Lower lobe of right lung (tissue), 2 donors: Measurements from ENCODE around the gene RPUSD1. TPM values are rescaled to one million over a fixed set of nuclear protein-coding genes. Genes with fewer than 3 reads are reported as not detected.

Experiments used
- ATAC-seq, 2 donors: fragments of 200-7000 bp; cut with Tn5 transposase; one replicate each; pipeline ENCODE4 v1.9.1; 2020 to 2022; ENCODE audit warnings: mild to moderate bottlenecking in 2 of 2, moderate library complexity in 2 of 2
- DNase-seq: peaks from one replicate; pipeline ENCODE4 v3.0.0-alpha.2; 2020
- H3K27ac ChIP-seq: fragments of 200-600 bp; one replicate; pipeline ENCODE4 v1.8.0; 2022
- H3K27me3 ChIP-seq: fragments of 200-600 bp; one replicate; pipeline ENCODE4 v1.8.0; 2022; ENCODE audit warnings: low read depth
- H3K36me3 ChIP-seq: fragments of 200-600 bp; one replicate; pipeline ENCODE4 v1.8.0; 2022; ENCODE audit warnings: mild to moderate bottlenecking
- H3K4me1 ChIP-seq: fragments of 200-600 bp; one replicate; pipeline ENCODE4 v1.8.0; 2022
- H3K4me3 ChIP-seq: fragments of 200-600 bp; one replicate; pipeline ENCODE4 v1.8.0; 2022; ENCODE audit warnings: mild to moderate bottlenecking
- H3K9me3 ChIP-seq: fragments of 200-600 bp; one replicate; pipeline ENCODE4 v1.8.0; 2022
- intact Hi-C: fragments of 100-400 bp; cut with DNase I; formaldehyde crosslinking; loops from one replicate; pipeline ENCODE4 v1.11.0; 2022
- total RNA-seq: library from RNA; stranded (reverse); fragmentation: NEBNext Ultra II Directional; extraction: Animal tissue kit (Norgen Biotek cat#: 25700); gene quantifications from one replicate; pipeline ENCODE4 v1.2.1, GENCODE V29; 2021
- TF ChIP-seq, protein P1 (sequence below): fragments of 200-600 bp; IDR thresholded peaks from one replicate; pipeline ENCODE4 v1.8.0; 2022; ENCODE audit warnings: antibody characterized with exemption, mild to moderate bottlenecking
- donor health status: DM: no; HTN: yes; CAD: no; lungs with severe emphysema.

Gene RPUSD1
- total RNA-seq, 1 donor from 2014 or later = 16.3 TPM

DNA sequence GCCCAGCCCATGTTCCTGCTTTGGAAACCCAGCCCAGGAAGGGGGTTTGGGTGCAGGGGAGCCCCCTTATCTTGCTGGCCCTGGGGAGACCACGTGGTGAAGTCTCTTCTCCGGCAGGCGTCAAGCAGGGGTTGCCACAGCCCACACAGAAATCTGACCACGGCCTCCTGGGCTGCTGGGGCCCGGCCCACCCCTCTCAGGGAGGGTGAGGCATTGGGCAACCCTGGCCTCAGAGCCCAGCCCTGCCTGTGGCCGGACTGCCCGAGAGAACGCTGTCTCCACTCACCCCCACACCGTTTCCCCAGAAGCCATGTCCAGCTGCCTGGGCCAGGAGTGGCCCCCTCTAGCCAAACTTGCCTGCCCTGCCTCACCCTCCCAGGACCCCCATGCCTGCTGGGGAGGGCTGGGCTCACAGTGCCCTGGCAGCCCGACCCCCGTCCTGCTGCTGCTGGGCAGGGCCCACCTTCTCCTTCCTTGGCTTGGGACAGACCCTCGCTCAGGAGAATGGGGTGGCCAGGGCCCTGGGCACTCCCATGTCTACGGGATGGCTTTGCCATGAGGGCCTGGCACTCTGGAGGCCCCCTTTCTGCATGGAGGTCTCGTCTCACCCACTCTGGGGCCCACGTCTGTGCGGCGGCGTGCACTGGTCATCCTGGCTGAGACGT is 6.7 kb downstream of the RPUSD1 start:
- no peaks in the 10 kb centered on the region for H3K9me3 ChIP-seq
- no peak for ATAC-seq
- DNase-seq = no peak
- TF ChIP-seq, protein P1, sequence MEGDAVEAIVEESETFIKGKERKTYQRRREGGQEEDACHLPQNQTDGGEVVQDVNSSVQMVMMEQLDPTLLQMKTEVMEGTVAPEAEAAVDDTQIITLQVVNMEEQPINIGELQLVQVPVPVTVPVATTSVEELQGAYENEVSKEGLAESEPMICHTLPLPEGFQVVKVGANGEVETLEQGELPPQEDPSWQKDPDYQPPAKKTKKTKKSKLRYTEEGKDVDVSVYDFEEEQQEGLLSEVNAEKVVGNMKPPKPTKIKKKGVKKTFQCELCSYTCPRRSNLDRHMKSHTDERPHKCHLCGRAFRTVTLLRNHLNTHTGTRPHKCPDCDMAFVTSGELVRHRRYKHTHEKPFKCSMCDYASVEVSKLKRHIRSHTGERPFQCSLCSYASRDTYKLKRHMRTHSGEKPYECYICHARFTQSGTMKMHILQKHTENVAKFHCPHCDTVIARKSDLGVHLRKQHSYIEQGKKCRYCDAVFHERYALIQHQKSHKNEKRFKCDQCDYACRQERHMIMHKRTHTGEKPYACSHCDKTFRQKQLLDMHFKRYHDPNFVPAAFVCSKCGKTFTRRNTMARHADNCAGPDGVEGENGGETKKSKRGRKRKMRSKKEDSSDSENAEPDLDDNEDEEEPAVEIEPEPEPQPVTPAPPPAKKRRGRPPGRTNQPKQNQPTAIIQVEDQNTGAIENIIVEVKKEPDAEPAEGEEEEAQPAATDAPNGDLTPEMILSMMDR = no peak
- intact Hi-C loops = no loop called here
- H3K4me3 ChIP-seq = no peak overlapping the region
- no peak overlapping the region for H3K27ac ChIP-seq
- H3K4me1 ChIP-seq = peaks cover 4% of the 10 kb centered on the region
- H3K27me3 ChIP-seq = peaks cover 47% of the 10 kb centered on the region
- peaks cover 9% of the 10 kb centered on the region for H3K36me3 ChIP-seq

DNA sequence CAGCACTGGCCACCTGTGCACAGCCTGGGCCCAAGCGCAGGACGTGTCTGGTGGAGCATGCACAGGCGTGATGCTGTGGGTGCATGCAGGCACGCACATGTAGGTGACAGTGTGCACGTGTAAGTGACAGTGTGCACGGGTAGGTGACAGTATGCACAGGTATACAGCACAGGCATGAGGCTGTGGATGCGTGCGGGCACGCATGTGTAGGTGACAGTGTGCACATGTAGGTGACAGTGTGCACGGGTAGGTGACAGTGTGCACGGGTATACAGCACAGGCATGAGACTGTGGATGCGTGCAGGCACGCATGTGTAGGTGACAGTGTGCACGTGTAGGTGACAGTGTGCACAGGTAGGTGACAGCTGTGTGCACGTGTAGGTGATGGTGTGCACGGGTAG is 7.9 kb downstream of the RPUSD1 start:
- H3K9me3 ChIP-seq = no peaks in the 10 kb centered on the region
- intact Hi-C loops = no loop called here
- H3K27ac ChIP-seq = no peak overlapping the region
- H3K36me3 ChIP-seq = no peaks in the 10 kb centered on the region
- TF ChIP-seq, protein P1 = no peak
- ATAC-seq (no peak), DNase-seq (no peak)
- no peak overlapping the region for H3K4me3 ChIP-seq
- peaks cover 4% of the 10 kb centered on the region for H3K4me1 ChIP-seq
- H3K27me3 ChIP-seq = peaks cover 54% of the 10 kb centered on the region

DNA sequence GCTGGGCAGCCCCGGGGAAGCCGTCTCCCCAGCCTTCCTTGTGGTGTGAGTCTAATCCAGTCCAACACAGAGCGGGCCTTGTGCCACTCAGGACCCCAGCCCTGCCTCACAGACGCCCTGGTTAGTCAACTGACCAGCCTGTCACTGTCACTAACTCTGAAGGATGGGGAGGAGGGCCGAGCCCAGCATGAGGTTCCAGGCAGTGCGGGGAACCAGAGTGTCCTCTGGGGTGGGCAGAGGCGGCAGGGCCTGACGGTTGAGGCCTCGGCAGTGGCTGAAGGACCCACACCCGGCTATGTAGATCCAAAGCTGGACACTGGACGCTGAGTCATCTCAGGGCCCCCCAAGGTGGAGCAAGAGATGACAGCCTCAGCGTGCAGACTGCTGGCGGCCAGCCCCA is 8.6 kb downstream of the RPUSD1 start:
- no peaks in the 10 kb centered on the region for H3K36me3 ChIP-seq
- TF ChIP-seq, protein P1 = no peak
- intact Hi-C loops = no loop called here
- H3K4me3 ChIP-seq = no peak overlapping the region
- peaks cover 4% of the 10 kb centered on the region for H3K4me1 ChIP-seq
- peaks cover 56% of the 10 kb centered on the region for H3K27me3 ChIP-seq
- ATAC-seq (no peak), DNase-seq (no peak)
- H3K27ac ChIP-seq = no peak overlapping the region
- H3K9me3 ChIP-seq = no peaks in the 10 kb centered on the region

DNA sequence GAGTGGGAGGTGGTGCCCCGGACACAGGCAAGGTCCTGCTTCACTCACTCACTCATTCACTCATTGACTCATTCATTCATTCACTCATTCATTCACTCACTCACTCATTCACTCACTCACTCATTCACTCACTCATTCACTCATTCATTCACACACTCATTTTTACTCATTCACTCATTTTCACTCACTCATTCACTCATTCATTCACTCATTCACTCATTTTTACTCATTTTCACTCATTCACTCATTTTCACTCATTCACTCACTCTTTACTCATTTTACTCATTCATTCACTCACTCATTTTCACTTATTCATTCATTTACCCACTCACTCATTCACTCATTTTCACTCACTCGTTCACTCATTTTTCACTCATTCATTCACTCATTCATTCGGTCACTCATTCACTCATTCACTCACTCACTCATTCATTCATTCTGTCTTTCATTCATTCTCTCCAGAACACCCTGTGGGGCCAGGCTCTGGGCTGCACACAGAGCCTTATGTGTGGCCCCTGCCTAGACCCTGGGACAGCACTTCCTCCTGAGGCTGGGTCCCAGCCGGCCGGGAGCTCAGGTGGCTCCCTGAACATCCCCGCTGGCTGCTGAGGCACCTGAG is 9.2 kb downstream of the RPUSD1 start:
- DNase-seq (no peak), ATAC-seq (no peak)
- Histone ChIP-seq H3K4me1 (peaks cover 4% of the 10 kb centered on the region), H3K36me3 (no peaks in the 10 kb centered on the region), H3K4me3 (no peak overlapping the region), H3K27me3 (peaks cover 61% of the 10 kb centered on the region), H3K27ac (no peak overlapping the region), H3K9me3 (no peaks in the 10 kb centered on the region)
- TF ChIP-seq, protein P1 = no peak
- intact Hi-C loops = no loop called here

DNA sequence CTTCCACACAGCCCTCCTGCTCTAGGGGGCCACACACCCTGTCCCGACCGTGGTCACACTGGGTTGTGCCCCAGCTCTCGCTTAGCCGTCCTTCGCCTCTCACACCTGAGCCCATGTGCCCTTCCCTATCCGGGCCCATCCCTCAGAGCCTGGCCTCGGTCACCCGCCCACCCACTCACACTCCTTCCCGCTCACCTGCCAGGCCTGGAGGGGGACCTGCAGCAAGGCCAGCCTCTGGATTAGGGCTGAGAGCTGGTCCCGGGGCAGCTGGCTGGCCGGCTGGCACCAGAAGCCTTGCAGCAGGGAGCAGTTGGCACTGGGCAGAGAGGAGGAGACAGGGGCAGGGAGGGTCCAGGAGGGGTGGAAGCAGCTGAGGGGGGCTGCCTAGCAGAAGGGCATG is 9.7 kb downstream of the RPUSD1 start:
- TF ChIP-seq, protein P1 = no peak
- Histone ChIP-seq H3K27ac (no peak overlapping the region), H3K27me3 (peaks cover 59% of the 10 kb centered on the region), H3K9me3 (no peaks in the 10 kb centered on the region), H3K4me3 (no peak overlapping the region), H3K36me3 (no peaks in the 10 kb centered on the region), H3K4me1 (peaks cover 3% of the 10 kb centered on the region)
- intact Hi-C loops = no loop called here
- ATAC-seq (no peak), DNase-seq (no peak)
